Activated CD4-positive, alpha-beta T cell treated with anti-CD3 and anti-CD28 coated beads for 24 hours (primary cell): ENCODE data around the gene CDX2.

Experiments used
- DNase-seq, 2 donors: peaks; one replicate each; pipeline ENCODE4 v3.0.0-alpha.2; 2020; ENCODE audit warnings: low read depth in 2 of 2

CDX2 gene

DNA sequence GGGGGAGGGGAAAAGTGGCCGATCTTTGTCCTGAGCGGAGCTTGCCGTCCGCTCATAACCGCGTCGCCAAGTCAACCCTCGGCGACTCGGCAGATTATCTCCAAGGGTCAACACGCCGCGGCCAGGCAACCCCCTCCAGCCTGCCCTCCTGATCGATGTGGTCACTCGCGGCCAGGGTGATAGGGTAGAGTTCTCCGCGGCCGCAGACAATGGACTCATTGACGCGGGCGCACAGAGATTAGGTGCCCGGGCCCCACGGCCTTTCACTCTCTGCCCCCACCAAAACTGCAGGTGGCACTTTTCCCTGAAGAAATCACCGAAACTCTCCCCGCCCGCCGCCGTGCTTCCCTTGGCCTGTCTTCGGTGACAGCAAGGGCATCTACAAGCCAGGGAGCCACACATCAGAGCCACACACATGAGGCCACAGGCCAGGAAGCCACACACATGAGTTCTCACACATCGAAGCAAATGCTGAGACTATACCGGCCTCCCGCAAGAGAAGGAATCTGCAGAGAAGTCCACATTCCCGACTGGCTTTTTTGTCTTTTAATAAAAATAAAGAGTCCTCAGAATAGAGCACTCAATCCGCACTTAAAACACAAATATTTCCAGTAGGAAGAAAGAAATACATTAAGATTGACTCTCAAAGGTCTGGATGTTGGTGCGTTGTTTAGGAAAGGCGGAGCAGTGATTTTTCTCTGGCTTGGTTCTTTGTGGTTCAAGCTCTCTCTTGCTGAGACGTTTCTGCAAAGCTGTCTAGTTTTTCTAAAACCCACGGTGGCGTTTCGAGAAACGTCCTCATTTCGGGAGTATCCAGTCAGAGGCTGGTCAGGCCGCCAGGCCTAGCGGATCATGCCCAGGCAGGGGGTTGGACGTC, 50.8 kb downstream of the CDX2 start:
- DNase-seq, result no peak

- no peak for DNase-seq
Measured at GRCh38 chr13:27917121-27917947, 51.8 kb downstream of the CDX2 start.

- DNase-seq, result no peak
Measured at GRCh38 chr13:27915301-27916207, 53.6 kb downstream of the CDX2 start.

GRCh38 chr13:27913160-27913559, 56.0 kb downstream of the CDX2 start:
- DNase-seq, result no peak

DNA sequence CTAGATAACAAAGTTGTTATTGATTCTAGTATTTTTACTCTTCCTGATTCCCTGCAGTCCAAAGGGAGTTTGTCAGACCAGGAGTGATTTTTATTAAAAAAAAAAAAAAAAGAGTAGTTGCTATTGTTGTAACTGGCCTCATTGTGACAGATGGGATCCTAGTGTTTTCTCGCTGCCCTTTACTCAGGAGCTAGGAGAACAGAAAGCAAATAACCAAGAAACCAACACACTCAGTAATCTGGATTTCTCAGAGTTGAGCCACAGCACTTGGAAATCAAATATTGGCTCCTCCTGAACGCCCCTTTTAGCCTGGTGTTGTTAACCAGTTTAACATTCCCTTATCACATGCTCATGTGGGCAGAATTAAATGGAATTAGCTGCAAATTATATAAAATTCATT, 57.6 kb downstream of the CDX2 start:
- DNase-seq, result no peak
